CD14-positive monocyte (primary cell): ENCODE measurements around the gene PCDHB13. TPM values are rescaled to one million over a fixed set of nuclear protein-coding genes. Genes with fewer than 3 reads are reported as not detected.
"Not testable (repeated sequence)": the region's sequence is repeated elsewhere in the genome, so short reads cannot be mapped to it uniquely, and the experiment has no call there.

Experiments used
- DNase-seq, 3 donors: peaks; one replicate each; pipeline ENCODE4 v3.0.0-alpha.2; 2011 to 2022
- H2AFZ ChIP-seq: 2 replicates; pipeline ENCODE4 v1.6.0; 2012; ENCODE audit warnings: mild to moderate bottlenecking, low read depth, low read length, inconsistent platforms; ENCODE audit not compliant: insufficient read depth, poor library complexity, severe bottlenecking
- H3K27ac ChIP-seq, 2 donors: 1 replicate in 1 of 2; 2 replicates in 1 of 2; pipeline ENCODE4 v1.5.1; 2012 to 2013; ENCODE audit warnings: low read length in 2 of 2, control low read depth in 1 of 2, inconsistent platforms in 1 of 2, low read depth in 1 of 2, mild to moderate bottlenecking in 1 of 2
- H3K27me3 ChIP-seq, 2 donors: one replicate each; pipeline versions ENCODE4 v1.6.0 to v1.6.1; 2011 to 2013; ENCODE audit warnings: low read length in 2 of 2; ENCODE audit not compliant: control insufficient read depth in 2 of 2, insufficient read depth in 2 of 2
- H3K36me3 ChIP-seq, 2 donors: replicated peaks in 1 of 2; 1 replicate in 1 of 2; 2 replicates in 1 of 2; pipeline versions ENCODE4 v1.5.1 to v1.6.1; 2012 to 2013; ENCODE audit warnings: low read length in 2 of 2, control low read depth in 1 of 2, inconsistent platforms in 1 of 2, mild to moderate bottlenecking in 1 of 2; ENCODE audit not compliant: insufficient read depth in 2 of 2, control insufficient read depth in 1 of 2
- H3K4me1 ChIP-seq, 2 donors: 1 replicate in 1 of 2; 2 replicates in 1 of 2; pipeline versions ENCODE4 v1.5.1 to v1.6.1; 2012 to 2013; ENCODE audit warnings: low read length in 2 of 2, control low read depth in 1 of 2, inconsistent platforms in 1 of 2, mild to moderate bottlenecking in 1 of 2, moderate library complexity in 1 of 2; ENCODE audit not compliant: insufficient read depth in 2 of 2, control insufficient read depth in 1 of 2
- H3K4me2 ChIP-seq: replicated peaks from 2 replicates; pipeline ENCODE3; 2012; ENCODE audit warnings: low read length, moderate library complexity, mild to moderate bottlenecking; ENCODE audit not compliant: poor library complexity, severe bottlenecking; ENCODE audit errors: extremely low read depth
- H3K4me3 ChIP-seq, 3 experiments: fragments of 200-600 bp in 1 of 3; sonication (generic) in 1 of 3; replicated peaks in 1 of 3; 1 replicate in 2 of 3; 2 replicates in 1 of 3; pipeline ENCODE4 v1.5.1; 2011 to 2013; ENCODE audit warnings: low read length in 3 of 3, mild to moderate bottlenecking in 3 of 3, control low read depth in 2 of 3, low read depth in 2 of 3, inconsistent platforms in 1 of 3, moderate library complexity in 1 of 3
- H3K79me2 ChIP-seq: 2 replicates; pipeline ENCODE4 v1.6.0; 2012; ENCODE audit warnings: mild to moderate bottlenecking, control low read depth, inconsistent platforms, low read length, moderate library complexity; ENCODE audit not compliant: insufficient read depth
- H3K9ac ChIP-seq: 2 replicates; pipeline ENCODE4 v1.6.0; 2017; ENCODE audit warnings: low read length, mild to moderate bottlenecking; ENCODE audit not compliant: insufficient read depth, poor library complexity, severe bottlenecking
- H3K9me3 ChIP-seq, 2 donors: replicated peaks in 1 of 2; 1 replicate in 1 of 2; 2 replicates in 1 of 2; pipeline versions ENCODE4 v1.5.1 to v1.6.1; 2012 to 2013; ENCODE audit warnings: low read length in 2 of 2, control low read depth in 1 of 2; ENCODE audit not compliant: control insufficient read depth in 1 of 2, insufficient read depth in 1 of 2
- H4K20me1 ChIP-seq: 2 replicates; pipeline ENCODE4 v1.6.0; 2012; ENCODE audit warnings: mild to moderate bottlenecking, low read length, control low read depth, moderate library complexity; ENCODE audit not compliant: insufficient read depth
- H3K27ac Mint-ChIP-seq, 7 donors: one replicate each; pipeline ENCODE4 v1.8.0; 2020; ENCODE audit warnings: mild to moderate bottlenecking in 7 of 7, mixed read lengths in 7 of 7, moderate library complexity in 6 of 7, inconsistent platforms in 2 of 7
- H3K27me3 Mint-ChIP-seq, 3 donors: one replicate each; pipeline ENCODE4 v1.8.0; 2021 to 2022; ENCODE audit warnings: low read depth in 3 of 3, mild to moderate bottlenecking in 3 of 3, mixed read lengths in 3 of 3, moderate library complexity in 3 of 3, inconsistent platforms in 1 of 3
- H3K36me3 Mint-ChIP-seq, 2 donors: one replicate each; pipeline ENCODE4 v1.8.0; 2020; ENCODE audit warnings: mixed read lengths in 2 of 2, inconsistent platforms in 1 of 2, mild to moderate bottlenecking in 1 of 2
- H3K4me1 Mint-ChIP-seq: one replicate; pipeline ENCODE4 v1.8.0; 2020; ENCODE audit warnings: mild to moderate bottlenecking, mixed read lengths
- H3K4me3 Mint-ChIP-seq, 2 donors: one replicate each; pipeline ENCODE4 v1.8.0; 2020; ENCODE audit warnings: mild to moderate bottlenecking in 2 of 2, mixed read lengths in 2 of 2, moderate library complexity in 1 of 2
- H3K9me3 Mint-ChIP-seq, 7 donors: one replicate each; pipeline ENCODE4 v1.8.0; 2020 to 2022; ENCODE audit warnings: mixed read lengths in 7 of 7, mild to moderate bottlenecking in 6 of 7, moderate library complexity in 6 of 7, inconsistent platforms in 2 of 7
- CTCF ChIP-seq: fragments of 200-600 bp; IDR thresholded peaks from one replicate; pipeline ENCODE4 v1.8.0; 2022; ENCODE audit warnings: antibody characterized with exemption, mild to moderate bottlenecking
- WGBS: methylation state at CpG from one replicate; pipeline ENCODE4 v1.1.5; 2013; ENCODE audit warnings: missing lambda C conversion rate; ENCODE audit not compliant: insufficient coverage; 5-methylcytosine and 5-hydroxymethylcytosine counted together
- intact Hi-C, 2 donors: fragments of 100-400 bp; cut with micrococcal nuclease; formaldehyde crosslinking; loops; one replicate each; pipeline versions ENCODE4 v1.15.0 to v1.15.1; 2023
- polyA plus RNA-seq, 3 donors: library from polyadenylated mRNA; depleted of rRNA in 1 of 3; unstranded in 2 of 3; stranded (reverse) in 1 of 3; fragments of 300-500 nt in 2 of 3; fragments of >200 nt in 1 of 3; fragmentation: Illumina TruSeq in 2 of 3; gene quantifications; 1 replicate in 2 of 3; 2 replicates in 1 of 3; pipeline ENCODE4 v1.2.3, GENCODE V29; 2012 to 2021

The PCDHB13 gene
- polyA plus RNA-seq, 3 donors: not detected

GRCh38 chr5:141245250-141245717 is 31.6 kb downstream of the PCDHB13 start, which contains the start of gene PCDHB15:
TSS of gene PCDHB15 (plus strand) at chr5:141245395. CDS start at chr5:141245579, 184 bp downstream.
- Histone ChIP-seq H3K79me2 (no peaks in the 10 kb centered on the region), H4K20me1 (no peaks in the 10 kb centered on the region), H3K4me1 (no peaks in the 10 kb centered on the region), H3K36me3 (no peaks in the 10 kb centered on the region), H3K27ac (no peak within 1 kb of the TSS), H3K9ac (no peak within 1 kb of the TSS), H3K9me3 (peaks cover 60 to 89% of the 10 kb centered on the region in 2 donors), H3K27me3 (peaks cover under 1 to 9% of the 10 kb centered on the region in 2 donors), H3K4me3 (no peak within 1 kb of the TSS), H2AFZ (no peak within 1 kb of the TSS), H3K4me2 (no peak within 1 kb of the TSS)
- peaks cover 47 to 84% (median 79%) of the 10 kb centered on the region in 7 donors for H3K9me3 Mint-ChIP-seq
- no peak within 1 kb of the TSS for H3K4me3 Mint-ChIP-seq
- 11% methylated on average over 12 of the region's 16 CpGs for WGBS
- TF ChIP-seq CTCF: no peak
- intact Hi-C loops: no loop called here
- DNase-seq: no peak
- no peak within 1 kb of the TSS for H3K27ac Mint-ChIP-seq
- H3K36me3 Mint-ChIP-seq: no peaks in the 10 kb centered on the region
- H3K27me3 Mint-ChIP-seq: peaks cover 3 to 26% (median 18%) of the 10 kb centered on the region in 3 donors
- no peaks in the 10 kb centered on the region for H3K4me1 Mint-ChIP-seq

GRCh38 chr5:141246971-141247370 is 33.3 kb downstream of the PCDHB13 start:
- H3K9ac ChIP-seq, H2AFZ ChIP-seq, H3K4me1 Mint-ChIP-seq, H3K36me3 Mint-ChIP-seq, intact Hi-C loops, DNase-seq, H3K4me3 ChIP-seq, H3K27ac Mint-ChIP-seq, H3K4me3 Mint-ChIP-seq, H3K4me2 ChIP-seq, H3K27ac ChIP-seq, H3K36me3 ChIP-seq, H3K27me3 ChIP-seq, H3K4me1 ChIP-seq, H4K20me1 ChIP-seq, H3K79me2 ChIP-seq: not testable (repeated sequence)
- H3K9me3 Mint-ChIP-seq: peaks cover 42 to 82% (median 71%) of the 10 kb centered on the region in 7 donors
- peaks cover 0 to 17% (median 9%) of the 10 kb centered on the region in 3 donors for H3K27me3 Mint-ChIP-seq
- peaks cover 50 to 89% of the 10 kb centered on the region in 2 donors for H3K9me3 ChIP-seq
- WGBS: 50% methylated on average over 18 of the region's 42 CpGs

GRCh38 chr5:141247434-141247833 is 33.7 kb downstream of the PCDHB13 start:
- H3K27me3 ChIP-seq, H2AFZ ChIP-seq, H3K4me2 ChIP-seq, H3K4me3 ChIP-seq, H3K27ac Mint-ChIP-seq, H4K20me1 ChIP-seq, H3K4me1 ChIP-seq, H3K4me1 Mint-ChIP-seq, H3K27ac ChIP-seq, H3K4me3 Mint-ChIP-seq, intact Hi-C loops, H3K79me2 ChIP-seq, H3K9ac ChIP-seq, H3K36me3 ChIP-seq, DNase-seq, H3K36me3 Mint-ChIP-seq: not testable (repeated sequence)
- H3K27me3 Mint-ChIP-seq: peaks cover 0 to 15% (median 9%) of the 10 kb centered on the region in 3 donors
- H3K9me3 Mint-ChIP-seq: peaks cover 41 to 79% (median 68%) of the 10 kb centered on the region in 7 donors
- H3K9me3 ChIP-seq: peaks cover 48 to 88% of the 10 kb centered on the region in 2 donors
- 61% methylated on average over 29 of the region's 34 CpGs for WGBS
